Vagina (tissue), 2 donors: ENCODE results near the gene SCN5A.

Experiments used
- CTCF ChIP-seq, 3 experiments: fragments of 450-650 bp in 2 of 3; fragments of 200-600 bp in 1 of 3; sonication (generic) in 1 of 3; IDR thresholded peaks; one replicate each; pipeline ENCODE4 v1.5.1; 2017 to 2019; ENCODE audit warnings: antibody characterized with exemption in 3 of 3, mild to moderate bottlenecking in 2 of 3, moderate library complexity in 2 of 3
- POLR2A ChIP-seq, 2 donors: fragments of 450-650 bp; IDR thresholded peaks; one replicate each; pipeline ENCODE4 v1.6.1; 2017; ENCODE audit warnings: antibody characterized with exemption in 2 of 2, mild to moderate bottlenecking in 2 of 2, moderate library complexity in 2 of 2
- POLR2AphosphoS5 ChIP-seq, 2 donors: sonication (generic); formaldehyde crosslinking; IDR thresholded peaks; one replicate each; pipeline ENCODE4 v1.9.0; 2017; ENCODE audit warnings: antibody characterized with exemption in 2 of 2, mild to moderate bottlenecking in 2 of 2, low read depth in 1 of 2; ENCODE audit not compliant: insufficient read depth in 1 of 2

- TF ChIP-seq POLR2A (IDR thresholded peaks at IDR 0.05) (no peak), POLR2AphosphoS5 (IDR thresholded peaks at IDR 0.05; ENCODE audit: insufficient read depth in 1 of 2, low read depth in 1 of 2) (no peak), CTCF (IDR thresholded peaks at IDR 0.05) (no peak)
Observed at GRCh38 chr3:38646062-38646461, 3.4 kb downstream of the SCN5A start.
